ENCODE measurements around the gene MYO1A. TPM values are rescaled to one million over a fixed set of nuclear protein-coding genes. Genes with fewer than 3 reads are reported as not detected.

MYO1A gene
- total RNA-seq, 2 donors from 2014 or later: 0.48 to 2.5 TPM

DNA sequence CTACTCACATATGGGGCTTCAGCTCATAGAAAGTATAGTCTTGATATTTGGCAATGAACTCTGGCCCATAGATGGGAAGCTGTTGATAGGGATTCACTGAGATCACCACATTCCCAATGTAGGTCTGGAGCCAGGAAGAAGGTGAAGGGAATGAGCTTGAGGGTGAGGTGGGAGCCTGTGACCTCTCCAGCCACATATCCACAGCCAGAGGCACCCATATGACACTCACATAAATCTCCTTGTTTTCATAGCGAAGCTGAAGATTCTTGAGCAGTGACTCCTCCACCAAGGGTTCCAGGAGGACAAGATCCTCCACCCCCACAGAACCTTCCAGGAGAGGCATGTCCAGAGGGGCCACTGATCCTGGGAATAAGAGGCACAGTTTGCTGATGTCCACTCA lies 1.9 kb downstream of the MYO1A start:
- Mint-ChIP-seq H3K27ac (peak overlapping the region; percentile 87 to 88), H3K4me1 (ENCODE audit: low read depth in 2 of 2) (peaks cover 27 to 40% of the 10 kb centered on the region in 2 donors), H3K4me3 (peak overlapping the region; percentile 79), H3K27me3 (peaks cover 9 to 36% of the 10 kb centered on the region in 2 donors), H3K9me3 (no peaks in the 10 kb centered on the region), H3K36me3 (no peaks in the 10 kb centered on the region)
- ATAC-seq (no peak), DNase-seq (ENCODE audit: low spot score) (no peak)

DNA sequence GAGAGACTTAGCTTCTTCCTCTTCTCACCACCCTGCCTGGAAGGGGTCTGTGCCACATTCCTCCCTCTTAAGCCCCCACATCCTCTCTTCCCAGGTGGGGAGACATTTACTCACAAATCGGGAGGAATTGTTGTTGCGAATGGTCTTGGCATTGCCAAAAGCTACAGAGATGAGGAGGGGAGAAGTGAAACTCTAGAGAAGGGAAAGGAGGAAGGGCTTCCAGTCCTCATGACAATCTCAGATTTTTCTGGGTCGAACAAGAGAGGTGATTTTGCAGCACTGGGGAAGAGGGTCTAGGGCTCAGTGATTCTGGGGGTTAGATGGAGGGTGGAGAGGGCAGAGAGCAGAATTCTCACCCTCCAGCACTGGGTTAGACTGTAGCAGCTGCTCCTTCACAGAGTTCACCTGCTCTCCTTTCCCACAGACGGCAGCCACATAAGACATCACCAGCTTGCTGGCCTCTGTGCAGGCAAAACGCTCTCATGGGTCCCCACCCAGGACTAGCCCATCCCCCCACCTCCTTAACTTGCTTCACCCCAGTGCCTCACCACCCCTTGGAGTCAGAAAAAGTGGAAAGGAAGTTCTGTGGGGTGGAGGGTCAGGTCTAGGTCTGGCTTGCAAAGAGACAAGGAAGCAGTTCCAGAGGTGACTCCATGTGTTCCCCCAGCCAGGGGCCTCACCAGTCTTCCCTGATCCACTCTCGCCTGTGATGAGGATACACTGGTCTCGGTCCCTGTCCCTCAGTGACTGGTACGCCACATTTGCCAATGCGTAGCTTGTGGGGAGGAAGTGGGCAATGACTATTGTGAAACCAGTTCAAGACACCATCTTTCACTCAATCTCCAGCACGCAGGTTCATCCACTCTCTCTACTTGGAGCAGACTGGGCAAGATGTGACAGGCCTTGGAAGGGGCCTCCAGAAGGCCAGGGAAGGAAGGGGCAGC lies 2.7 kb downstream of the MYO1A start:
- Mint-ChIP-seq H3K4me3 (peak overlapping the region; percentile 79), H3K27me3 (peaks cover 10 to 37% of the 10 kb centered on the region in 2 donors), H3K9me3 (no peaks in the 10 kb centered on the region), H3K4me1 (ENCODE audit: low read depth in 2 of 2) (peaks cover 27 to 40% of the 10 kb centered on the region in 2 donors), H3K27ac (peak overlapping the region; percentile 87 to 88), H3K36me3 (no peaks in the 10 kb centered on the region)
- ATAC-seq (peak; percentile 92 to 94), DNase-seq (ENCODE audit: low spot score) (peak; percentile 84)

DNA sequence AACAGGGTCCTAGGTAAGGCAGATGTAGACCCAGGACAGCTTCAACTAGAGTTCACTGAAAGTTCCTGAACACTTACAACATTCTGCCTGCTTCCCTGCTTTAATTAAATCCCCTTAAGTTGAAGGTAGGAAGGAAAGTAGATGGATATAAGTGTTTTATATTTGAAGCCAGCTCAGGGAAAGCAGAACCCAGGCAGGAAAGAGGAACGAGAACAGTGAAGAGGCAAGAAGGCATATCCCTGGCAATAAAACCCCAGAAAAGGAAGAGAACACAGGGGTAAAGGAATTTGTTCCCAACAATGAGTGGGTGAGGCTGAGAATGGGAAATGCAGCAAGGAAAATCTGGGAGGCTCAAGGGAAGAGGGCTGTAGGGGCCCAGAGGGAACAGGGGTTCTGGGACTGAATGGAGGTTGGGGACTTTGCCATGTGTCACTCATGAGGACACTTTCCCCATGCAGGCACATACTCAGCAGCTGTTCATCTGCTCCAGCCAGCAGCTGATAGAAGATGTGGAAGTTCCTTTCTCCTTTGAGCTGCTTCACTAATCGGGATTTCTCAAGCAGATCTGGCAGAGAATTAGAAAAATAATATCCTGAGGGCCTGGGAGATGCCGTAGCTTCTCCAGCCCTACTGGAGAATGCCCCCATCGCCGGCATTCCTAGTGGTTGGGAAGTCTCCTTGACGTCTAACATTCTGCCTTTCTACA lies 3.7 kb downstream of the MYO1A start:
- ATAC-seq (no peak), DNase-seq (ENCODE audit: low spot score) (no peak)
- Mint-ChIP-seq H3K4me3 (peak overlapping the region; percentile 79), H3K9me3 (no peaks in the 10 kb centered on the region), H3K4me1 (ENCODE audit: low read depth in 2 of 2) (peaks cover 27 to 40% of the 10 kb centered on the region in 2 donors), H3K36me3 (no peaks in the 10 kb centered on the region), H3K27ac (peak overlapping the region; percentile 87 to 88), H3K27me3 (peaks cover 16 to 41% of the 10 kb centered on the region in 2 donors)

DNA sequence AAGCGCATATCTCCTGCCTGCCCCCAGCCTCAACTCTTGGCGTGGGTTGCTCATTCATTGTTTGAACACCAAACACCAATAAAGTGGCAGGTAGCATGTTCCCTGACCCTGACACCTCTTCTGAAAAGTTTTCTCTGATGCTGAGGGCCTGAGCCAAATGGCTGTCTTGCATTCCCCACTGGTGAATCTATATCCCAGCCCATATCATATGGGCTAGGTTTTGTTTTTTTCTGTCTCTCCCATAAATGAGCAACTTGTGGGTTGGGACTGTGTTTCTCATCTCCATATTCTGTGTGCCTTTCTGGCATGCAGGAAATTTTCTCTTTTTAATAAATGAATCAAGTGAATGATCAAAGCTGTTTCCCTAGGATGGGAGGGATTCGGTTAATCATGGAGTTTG lies 5.0 kb downstream of the MYO1A start:
- ATAC-seq: no peak
- Mint-ChIP-seq H3K36me3 (no peaks in the 10 kb centered on the region), H3K27me3 (peaks cover 16 to 39% of the 10 kb centered on the region in 2 donors), H3K27ac (peak overlapping the region in 1 of 2 donors; percentile 87), H3K4me3 (no peak overlapping the region), H3K4me1 (ENCODE audit: low read depth in 2 of 2) (peaks cover 27 to 32% of the 10 kb centered on the region in 2 donors), H3K9me3 (no peaks in the 10 kb centered on the region)
- DNase-seq (ENCODE audit: low spot score): no peak

DNA sequence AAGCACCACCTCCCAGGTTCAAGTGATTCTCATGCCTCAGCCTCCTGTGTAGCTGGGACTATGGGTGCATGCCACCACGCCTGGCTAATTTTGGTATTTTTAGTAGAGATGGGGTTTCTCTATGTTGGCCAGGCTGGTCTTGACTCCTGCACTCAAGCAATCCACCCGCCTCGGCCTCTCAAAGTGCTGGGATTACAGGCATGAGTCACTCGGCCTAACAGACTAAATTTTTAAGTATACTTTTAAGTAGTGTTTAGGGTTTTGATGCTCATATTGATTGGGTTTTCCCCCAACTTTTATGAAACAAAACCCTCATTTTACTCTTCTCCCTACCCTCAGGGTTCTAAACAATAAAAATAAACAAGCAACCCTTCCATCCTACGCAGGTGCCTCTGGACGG lies 5.5 kb downstream of the MYO1A start:
- Mint-ChIP-seq H3K4me3 (no peak overlapping the region), H3K27me3 (peaks cover 16 to 37% of the 10 kb centered on the region in 2 donors), H3K27ac (no peak overlapping the region), H3K4me1 (ENCODE audit: low read depth in 2 of 2) (peaks cover 27 to 32% of the 10 kb centered on the region in 2 donors), H3K9me3 (no peaks in the 10 kb centered on the region), H3K36me3 (no peaks in the 10 kb centered on the region)
- no peak for DNase-seq (ENCODE audit: low spot score)
- no peak for ATAC-seq

DNA sequence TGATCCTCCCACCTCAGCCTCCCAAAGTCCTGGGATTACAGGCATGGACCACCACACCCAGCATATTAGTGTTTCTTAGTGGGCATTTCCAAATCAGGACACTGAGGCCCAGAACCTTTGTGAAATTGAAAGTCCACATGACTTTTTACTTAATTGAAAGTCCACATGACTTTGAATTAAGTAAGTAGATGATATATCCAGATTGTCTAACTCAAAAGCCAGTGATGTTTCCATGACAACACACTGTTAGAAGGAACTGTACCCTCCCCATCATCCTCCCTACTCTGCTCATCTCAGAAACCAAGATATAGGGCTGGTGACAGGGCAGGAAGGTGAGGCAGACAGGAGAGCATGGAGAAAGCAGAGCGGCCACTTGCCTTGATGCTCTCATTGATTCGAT lies 7.2 kb downstream of the MYO1A start:
- Mint-ChIP-seq H3K4me1 (ENCODE audit: low read depth in 2 of 2) (peaks cover 19 to 20% of the 10 kb centered on the region in 2 donors), H3K27me3 (peaks cover 16 to 31% of the 10 kb centered on the region in 2 donors), H3K36me3 (no peaks in the 10 kb centered on the region), H3K9me3 (no peaks in the 10 kb centered on the region), H3K27ac (no peak overlapping the region), H3K4me3 (no peak overlapping the region)
- DNase-seq (ENCODE audit: low spot score) (no peak), ATAC-seq (no peak)

DNA sequence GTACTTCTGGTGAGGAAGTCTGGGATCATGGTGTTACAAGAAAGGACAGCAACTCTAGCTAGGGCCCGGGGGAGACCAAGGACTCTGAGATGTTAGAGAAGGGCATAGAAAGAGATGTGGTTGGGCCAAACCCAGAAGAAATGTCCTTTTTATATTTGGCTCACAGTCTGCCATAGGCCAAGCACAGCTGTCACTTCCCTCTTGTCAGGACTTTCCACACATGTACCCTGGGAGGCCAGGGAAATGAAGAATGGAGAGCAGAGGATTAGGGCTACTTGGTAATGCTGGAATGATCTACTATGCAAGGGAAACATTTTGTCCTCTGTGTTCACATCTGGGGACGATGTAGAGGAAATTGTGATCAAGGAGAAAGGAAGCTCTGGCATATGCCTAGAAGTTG lies 9.2 kb downstream of the MYO1A start:
- DNase-seq (ENCODE audit: low spot score) (no peak), ATAC-seq (no peak)
- no peak overlapping the region for H3K27ac Mint-ChIP-seq
- H3K36me3 Mint-ChIP-seq: no peaks in the 10 kb centered on the region
- H3K27me3 Mint-ChIP-seq: peaks cover 11 to 19% of the 10 kb centered on the region in 2 donors
- H3K4me1 Mint-ChIP-seq (ENCODE audit: low read depth in 2 of 2): peaks cover 0 to under 1% of the 10 kb centered on the region in 2 donors
- H3K9me3 Mint-ChIP-seq: no peaks in the 10 kb centered on the region
- H3K4me3 Mint-ChIP-seq: no peak overlapping the region

DNA sequence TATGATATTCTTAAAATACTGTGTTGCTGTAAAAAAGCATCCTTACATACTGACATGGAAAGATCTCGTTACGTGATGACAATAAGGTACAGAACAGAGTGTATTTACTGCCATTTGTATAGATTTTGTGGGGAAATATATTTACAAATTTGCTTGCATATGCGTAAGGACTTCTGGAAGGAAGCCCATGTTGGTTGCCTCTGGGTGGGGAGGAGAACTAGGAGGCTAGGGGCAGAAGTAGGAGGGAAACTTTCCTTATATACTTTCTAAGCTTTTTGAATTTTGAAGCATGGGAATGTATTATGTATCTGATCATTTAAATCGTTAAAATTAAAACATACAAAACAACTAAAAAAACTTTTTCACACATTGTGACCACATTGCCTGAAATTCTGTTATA lies 9.7 kb downstream of the MYO1A start:
- ATAC-seq (no peak), DNase-seq (ENCODE audit: low spot score) (no peak)
- H3K27ac Mint-ChIP-seq: no peak overlapping the region
- H3K27me3 Mint-ChIP-seq: peaks cover 6 to 15% of the 10 kb centered on the region in 2 donors
- H3K4me1 Mint-ChIP-seq (ENCODE audit: low read depth in 2 of 2): no peaks in the 10 kb centered on the region
- H3K36me3 Mint-ChIP-seq: no peaks in the 10 kb centered on the region
- no peaks in the 10 kb centered on the region for H3K9me3 Mint-ChIP-seq
- no peak overlapping the region for H3K4me3 Mint-ChIP-seq

DNA sequence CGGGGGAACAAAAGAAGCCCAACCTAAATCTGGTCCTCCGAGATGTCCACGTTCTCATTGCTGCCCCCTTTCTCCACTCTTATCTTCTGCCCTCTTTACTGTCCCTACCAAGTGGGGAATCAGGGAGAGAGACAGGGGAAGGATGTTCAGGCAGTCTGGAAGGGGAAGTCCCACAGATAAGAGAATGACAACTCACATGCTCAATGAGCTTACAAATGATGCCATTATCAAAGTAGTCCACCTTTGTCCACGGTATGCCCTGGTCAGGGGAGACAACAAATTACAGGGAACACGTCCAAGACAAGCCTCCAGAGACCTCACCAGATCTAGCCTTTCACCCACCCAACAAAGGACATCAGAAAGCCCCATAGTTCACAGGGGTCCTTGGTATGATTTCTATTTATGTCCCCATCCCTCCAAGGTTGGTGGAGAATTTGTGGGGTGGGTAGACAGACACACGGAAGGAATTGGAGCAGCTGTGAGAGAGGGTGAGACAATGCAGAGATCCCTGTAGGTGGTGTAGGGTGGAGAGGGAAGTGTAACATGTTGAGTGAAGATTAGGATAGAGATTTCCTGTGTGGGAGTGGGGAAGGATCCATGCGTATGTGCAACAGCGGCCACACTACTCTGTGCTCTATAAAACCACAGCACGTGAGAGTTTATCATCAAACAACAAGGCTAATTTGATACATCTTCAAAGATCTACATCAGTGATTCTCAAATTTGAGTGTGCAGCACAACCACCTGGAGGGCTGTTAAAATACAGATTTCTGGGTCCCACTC lies 10.7 kb downstream of the MYO1A start:
- no peaks in the 10 kb centered on the region for H3K36me3 Mint-ChIP-seq
- ATAC-seq (no peak), DNase-seq (ENCODE audit: low spot score) (no peak)
- H3K27ac Mint-ChIP-seq: no peak overlapping the region
- no peaks in the 10 kb centered on the region for H3K9me3 Mint-ChIP-seq
- H3K27me3 Mint-ChIP-seq: peaks cover 6 to 13% of the 10 kb centered on the region in 2 donors
- no peaks in the 10 kb centered on the region for H3K4me1 Mint-ChIP-seq (ENCODE audit: low read depth in 2 of 2)
- H3K4me3 Mint-ChIP-seq: no peak overlapping the region

DNA sequence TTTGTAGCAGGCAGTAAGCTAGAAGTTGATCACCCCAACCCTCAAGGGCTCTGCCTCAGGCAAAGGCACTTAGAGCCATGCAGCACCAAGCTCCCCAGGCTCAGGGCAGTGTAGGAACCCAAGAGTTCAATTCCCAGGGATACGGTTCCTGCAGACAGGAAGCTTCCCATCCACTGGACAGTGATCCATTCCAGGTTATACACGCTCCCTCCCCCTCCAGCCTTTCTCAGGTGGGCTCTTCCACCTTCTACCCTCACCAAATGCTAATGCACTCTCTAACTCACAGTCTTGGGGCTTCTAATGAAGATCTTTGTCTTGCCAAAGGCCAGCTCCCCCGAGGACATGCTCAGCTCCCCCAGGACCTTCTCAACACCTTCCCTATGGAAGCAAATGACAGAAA lies 12.7 kb downstream of the MYO1A start:
- ATAC-seq: no peak
- Mint-ChIP-seq H3K9me3 (no peaks in the 10 kb centered on the region), H3K27ac (no peak overlapping the region), H3K36me3 (no peaks in the 10 kb centered on the region), H3K4me1 (ENCODE audit: low read depth in 2 of 2) (no peaks in the 10 kb centered on the region), H3K27me3 (peaks cover 6 to 8% of the 10 kb centered on the region in 2 donors), H3K4me3 (no peak overlapping the region)
- no peak for DNase-seq (ENCODE audit: low spot score)

DNA sequence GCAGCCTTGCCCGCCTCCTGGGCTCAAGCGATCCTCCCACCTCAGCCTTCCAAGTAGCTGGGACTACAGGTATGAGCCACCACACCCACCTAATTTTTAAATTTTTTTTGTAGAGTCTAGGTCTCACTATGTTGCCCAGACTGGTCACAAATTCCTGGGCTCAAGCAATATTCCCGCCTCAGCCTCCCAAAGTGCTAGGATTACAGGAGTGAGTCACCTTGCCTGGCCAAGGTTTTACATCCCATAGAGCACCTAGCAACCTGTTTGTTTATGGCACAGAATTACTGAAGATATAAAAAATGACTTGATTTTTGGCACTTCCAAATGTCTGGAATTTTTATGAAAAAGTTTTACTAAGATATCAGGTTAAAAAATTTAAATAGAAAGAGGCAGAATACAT lies 16.5 kb downstream of the MYO1A start:
- Mint-ChIP-seq H3K4me3 (no peak overlapping the region), H3K9me3 (no peaks in the 10 kb centered on the region), H3K27ac (no peak overlapping the region), H3K4me1 (ENCODE audit: low read depth in 2 of 2) (peaks cover 6 to 12% of the 10 kb centered on the region in 2 donors), H3K27me3 (no peaks in the 10 kb centered on the region), H3K36me3 (no peaks in the 10 kb centered on the region)
- ATAC-seq (no peak), DNase-seq (ENCODE audit: low spot score) (no peak)

DNA sequence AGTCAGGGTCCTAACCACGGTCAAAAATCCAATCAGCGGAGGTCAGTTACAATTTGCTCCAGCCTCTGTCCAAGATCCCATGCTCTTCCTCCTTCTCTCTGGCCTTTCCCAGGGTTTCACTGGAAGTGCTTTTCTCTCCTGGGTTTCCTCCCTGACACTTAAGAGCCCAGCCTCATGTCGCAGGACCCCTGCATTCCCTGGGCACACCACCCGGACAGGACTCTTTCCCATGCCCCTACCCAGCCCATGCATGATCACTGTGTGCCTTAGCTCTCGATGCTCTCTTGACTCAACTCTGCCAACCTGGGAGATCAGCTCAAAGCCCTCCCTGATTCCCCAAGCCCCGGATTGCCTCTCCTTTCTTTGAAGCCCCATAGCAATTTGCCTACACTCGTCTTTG lies 18.1 kb downstream of the MYO1A start:
- H3K36me3 Mint-ChIP-seq: no peaks in the 10 kb centered on the region

DNA sequence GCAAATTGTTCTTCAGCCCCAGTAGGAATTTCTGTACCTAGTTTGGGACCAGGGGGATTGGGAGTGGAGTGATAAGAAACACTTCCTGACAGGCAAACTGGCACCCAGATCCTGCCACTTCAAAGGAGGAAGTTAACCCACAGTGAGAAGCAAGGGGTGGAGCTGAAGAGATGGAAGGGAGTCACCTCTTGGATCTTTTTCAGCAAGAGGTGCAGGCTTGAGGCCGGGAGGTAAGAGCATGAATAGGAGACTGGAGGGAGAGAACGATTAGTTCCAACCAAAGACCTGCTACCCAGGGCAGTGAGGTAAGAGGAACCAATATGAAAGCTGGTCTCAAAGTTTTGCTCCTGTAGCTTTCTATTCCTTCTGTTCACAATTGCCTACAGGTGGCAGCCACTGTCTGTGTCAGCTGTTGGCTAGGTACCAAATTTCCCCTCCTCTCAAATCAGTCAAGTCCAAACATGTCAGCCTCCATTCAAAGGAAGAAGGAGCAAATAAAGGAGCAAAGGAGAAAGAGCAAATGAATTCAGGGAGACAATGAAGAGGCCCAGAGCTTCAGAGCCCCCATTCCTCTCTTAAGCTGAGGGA lies 18.7 kb downstream of the MYO1A start:
- H3K4me3 Mint-ChIP-seq: no peak overlapping the region
- ATAC-seq (no peak), DNase-seq (ENCODE audit: low spot score) (no peak)
- H3K27me3 Mint-ChIP-seq: peaks cover 0 to 11% of the 10 kb centered on the region in 2 donors
- H3K4me1 Mint-ChIP-seq (ENCODE audit: low read depth in 2 of 2): peaks cover 15 to 20% of the 10 kb centered on the region in 2 donors
- no peak overlapping the region for H3K27ac Mint-ChIP-seq
- no peaks in the 10 kb centered on the region for H3K9me3 Mint-ChIP-seq
- H3K36me3 Mint-ChIP-seq: no peaks in the 10 kb centered on the region

More for the DNA sequence above, 18.1 kb downstream of the MYO1A start:
- Mint-ChIP-seq H3K27ac (peak overlapping the region in 1 of 2 donors; percentile 33), H3K4me1 (ENCODE audit: low read depth in 2 of 2) (peaks cover 12 to 20% of the 10 kb centered on the region in 2 donors), H3K4me3 (no peak overlapping the region), H3K9me3 (no peaks in the 10 kb centered on the region), H3K27me3 (peaks cover 0 to 7% of the 10 kb centered on the region in 2 donors)
- ATAC-seq (no peak), DNase-seq (ENCODE audit: low spot score) (no peak)

All from natural killer cell treated with Interleukin-12 subunit alpha and Interleukin-12 subunit beta and Interleukin-15 and Interleukin-18, amount 100 ng/mL, for 72 hours (primary cell).